HG03108 (cell line): ENCODE data around the gene MYH15.

Experiments
- ATAC-seq: cut with Tn5 transposase; IDR thresholded peaks from one replicate; pipeline ENCODE4 v1.9.1; 2021; ENCODE audit warnings: moderate library complexity; ENCODE audit not compliant: unreplicated experiment

The MYH15 gene

GRCh38 chr3:108342837-108343486 lies 167.4 kb downstream of the MYH15 start:
- peak; percentile 38 for ATAC-seq

GRCh38 chr3:108341911-108342310 lies 168.5 kb downstream of the MYH15 start:
- no peak for ATAC-seq

GRCh38 chr3:108338901-108339545 lies 171.4 kb downstream of the MYH15 start:
- peak; percentile 67 for ATAC-seq

- no peak for ATAC-seq
Observed at GRCh38 chr3:108334701-108335100, 175.7 kb downstream of the MYH15 start.

GRCh38 chr3:108333961-108334360 lies 176.4 kb downstream of the MYH15 start:
- no peak for ATAC-seq

GRCh38 chr3:108331792-108332191 lies 178.6 kb downstream of the MYH15 start:
- no peak for ATAC-seq
